IMR-90 (cell line): ENCODE data around the gene ACY1. TPM values are rescaled to one million over a fixed set of nuclear protein-coding genes. Genes with fewer than 3 reads are reported as not detected.
A peak's percentile ranks its signal among the peaks of the same experiment; 100 is the strongest.

ENCODE experiments used
- ATAC-seq: fragments of 200-7000 bp; cut with Tn5 transposase; 2 replicates; pipeline ENCODE4 v1.9.1; 2020; ENCODE audit warnings: low read depth, mild to moderate bottlenecking, moderate library complexity
- BruUV-seq: library from RNA; stranded (reverse); fragments of 400-500 nt; replicated peaks from 2 replicates; lab custom pipeline; 2021; lab: Mats Ljungman, UMichigan
- CTCF ChIA-PET: fragments of 300-600 bp; formaldehyde crosslinking; extraction: SDS; loops from one replicate; lab custom pipeline; 2021; ENCODE audit warnings: antibody characterized with exemption; lab: Yijun Ruan, JAX
- POLR2A ChIA-PET: fragments of 300-600 bp; sonication (Branson Sonifier 250); formaldehyde crosslinking; loops from one replicate; lab custom pipeline; 2022; ENCODE audit warnings: antibody characterized with exemption; ENCODE audit not compliant: unreplicated experiment; lab: Charles Lee
- DNase-seq: peaks from one replicate; pipeline ENCODE4 v3.0.0; 2013
- H2AFZ ChIP-seq: replicated peaks from 2 replicates; pipeline ENCODE3; 2013; ENCODE audit warnings: low read length, mild to moderate bottlenecking; ENCODE audit not compliant: poor library complexity
- H2AK5ac ChIP-seq: 2 replicates; pipeline ENCODE4 v1.6.1; 2013; ENCODE audit warnings: low read depth, low read length, inconsistent platforms
- H2AK9ac ChIP-seq: replicated peaks from 2 replicates; pipeline ENCODE3; 2013; ENCODE audit warnings: mild to moderate bottlenecking, low read depth, low read length, moderate library complexity; ENCODE audit not compliant: poor library complexity
- H2BK120ac ChIP-seq: 2 replicates; pipeline ENCODE4 v1.6.1; 2013; ENCODE audit warnings: low read depth, low read length, inconsistent platforms
- H2BK15ac ChIP-seq: 3 replicates; pipeline ENCODE4 v1.6.1; 2013; ENCODE audit warnings: low read depth, low read length, inconsistent platforms
- H2BK20ac ChIP-seq: 2 replicates; pipeline ENCODE4 v1.6.1; 2013; ENCODE audit warnings: low read depth, mild to moderate bottlenecking, inconsistent platforms, low read length, moderate library complexity
- H2BK5ac ChIP-seq: 2 replicates; pipeline ENCODE4 v1.6.1; 2013; ENCODE audit warnings: mild to moderate bottlenecking, low read depth, low read length, inconsistent platforms; ENCODE audit not compliant: poor library complexity, severe bottlenecking
- H3K14ac ChIP-seq: replicated peaks from 2 replicates; pipeline ENCODE4 v1.6.1; 2013; ENCODE audit warnings: low read depth, low read length, inconsistent platforms
- H3K18ac ChIP-seq: 2 replicates; pipeline ENCODE4 v1.6.1; 2013; ENCODE audit warnings: low read depth, low read length, control low read depth
- H3K23ac ChIP-seq: 2 replicates; pipeline ENCODE4 v1.6.1; 2013; ENCODE audit warnings: low read depth, low read length, inconsistent platforms
- H3K27ac ChIP-seq: 2 replicates; pipeline ENCODE4 v1.5.1; 2013; ENCODE audit warnings: mild to moderate bottlenecking, control low read depth, low read length; ENCODE audit not compliant: insufficient read depth
- H3K27me3 ChIP-seq: 2 replicates; pipeline ENCODE4 v1.6.1; 2013; ENCODE audit warnings: low read length; ENCODE audit not compliant: control insufficient read depth, insufficient read depth
- H3K36me3 ChIP-seq: 2 replicates; pipeline ENCODE4 v1.6.1; 2013; ENCODE audit warnings: low read length, mixed read lengths; ENCODE audit not compliant: control insufficient read depth, insufficient read depth
- H3K4ac ChIP-seq: 2 replicates; pipeline ENCODE4 v1.6.1; 2013; ENCODE audit warnings: low read depth, low read length, inconsistent platforms
- H3K4me1 ChIP-seq: 2 replicates; pipeline ENCODE4 v1.6.1; 2013; ENCODE audit warnings: low read length, mixed read lengths; ENCODE audit not compliant: control insufficient read depth, insufficient read depth
- H3K4me2 ChIP-seq: 2 replicates; pipeline ENCODE4 v1.6.1; 2013; ENCODE audit warnings: low read depth, mild to moderate bottlenecking, control low read depth, low read length, moderate library complexity
- H3K4me3 ChIP-seq: 2 replicates; pipeline ENCODE4 v1.5.1; 2013; ENCODE audit warnings: low read depth, mild to moderate bottlenecking, control low read depth, low read length, moderate library complexity; ENCODE audit not compliant: insufficient read depth
- H3K56ac ChIP-seq: 2 replicates; pipeline ENCODE4 v1.6.1; 2013; ENCODE audit warnings: low read length, inconsistent platforms; ENCODE audit not compliant: insufficient read depth; ENCODE audit errors: extremely low read depth
- H3K79me1 ChIP-seq, 2 experiments: 2 replicates each; pipeline ENCODE4 v1.6.1; 2013; ENCODE audit warnings: low read length in 2 of 2, inconsistent platforms in 1 of 2, low read depth in 1 of 2
- H3K9ac ChIP-seq: 2 replicates; pipeline ENCODE4 v1.6.1; 2013; ENCODE audit warnings: low read depth, low read length, control low read depth
- H3K9me1 ChIP-seq: 2 replicates; pipeline ENCODE4 v1.6.1; 2013; ENCODE audit warnings: low read length, inconsistent platforms; ENCODE audit not compliant: insufficient read depth
- H3K9me3 ChIP-seq: 2 replicates; pipeline ENCODE4 v1.6.1; 2013; ENCODE audit warnings: low read length; ENCODE audit not compliant: control insufficient read depth, insufficient read depth
- H4K20me1 ChIP-seq: 2 replicates; pipeline ENCODE4 v1.6.1; 2013; ENCODE audit warnings: low read length, inconsistent platforms; ENCODE audit not compliant: insufficient read depth
- H4K5ac ChIP-seq: 2 replicates; pipeline ENCODE4 v1.6.1; 2013; ENCODE audit warnings: mild to moderate bottlenecking, low read depth, low read length, control low read depth
- H4K8ac ChIP-seq, 2 experiments: 2 replicates each; pipeline ENCODE4 v1.6.1; 2013; ENCODE audit warnings: low read depth in 2 of 2, low read length in 2 of 2, control low read depth in 1 of 2, inconsistent platforms in 1 of 2
- H4K91ac ChIP-seq: 2 replicates; pipeline ENCODE4 v1.6.1; 2013; ENCODE audit warnings: low read depth, low read length, inconsistent platforms; ENCODE audit not compliant: insufficient read depth
- CEBPB ChIP-seq: IDR thresholded peaks from 2 replicates; pipeline ENCODE4 v1.6.1; 2012; ENCODE audit warnings: low read depth, low read length, improper control_type of control experiment
- MAFK ChIP-seq: IDR thresholded peaks from 2 replicates; pipeline ENCODE4 v1.6.1; 2012; ENCODE audit warnings: low read depth, low read length, improper control_type of control experiment
- NFE2L2 ChIP-seq: fragments of 150-350 bp; IDR thresholded peaks from 2 replicates; pipeline ENCODE4 v1.6.1; 2016; ENCODE audit warnings: low read depth, mild to moderate bottlenecking, low read length
- POLR2A ChIP-seq: IDR thresholded peaks from 2 replicates; pipeline ENCODE4 v1.6.1; 2012; ENCODE audit warnings: mild to moderate bottlenecking, low read depth, low read length
- WGBS, 2 experiments: methylation state at CpG; one replicate each; pipeline versions ENCODE4 v1.1.5 to v1.1.7; 2013; ENCODE audit warnings: missing lambda C conversion rate in 2 of 2; ENCODE audit not compliant: insufficient read length in 1 of 2; ENCODE audit errors: extremely low coverage in 2 of 2; 5-methylcytosine and 5-hydroxymethylcytosine counted together
- dilution Hi-C: fragments of 300-500 bp; cut with HindIII; formaldehyde crosslinking; loops from one replicate; pipeline ENCODE4 v1.14.3; 2018; ENCODE audit warnings: low sequenced_read_pairs; ENCODE audit not compliant: unreplicated experiment
- in situ Hi-C: fragments of 300-500 bp; cut with MboI; formaldehyde crosslinking; loops from 3 replicates; pipeline ENCODE4 v1.14.3; 2019; ENCODE audit warnings: low sequenced_read_pairs, inconsistent platforms, mixed read lengths
- intact Hi-C: fragments of 100-400 bp; cut with micrococcal nuclease; formaldehyde crosslinking; loops from 2 replicates; pipeline ENCODE4 v1.10.0; 2022
- polyA plus RNA-seq, 3 experiments: library from polyadenylated mRNA; depleted of rRNA; stranded (reverse); fragments of >200 nt; gene quantifications; 2 replicates each; pipeline ENCODE4 v1.2.3, GENCODE V29; 2012; ENCODE audit warnings: low replicate concordance in 1 of 3
- total RNA-seq: library from RNA; depleted of rRNA; stranded (reverse); fragments of >200 nt; gene quantifications from 2 replicates; pipeline ENCODE4 v1.2.3, GENCODE V29; 2012

Gene ACY1
- total and polyA plus RNA-seq, 2 of the 4 experiments (the other 2 are of a cell fraction) = 22.0 to 47.1 TPM

DNA sequence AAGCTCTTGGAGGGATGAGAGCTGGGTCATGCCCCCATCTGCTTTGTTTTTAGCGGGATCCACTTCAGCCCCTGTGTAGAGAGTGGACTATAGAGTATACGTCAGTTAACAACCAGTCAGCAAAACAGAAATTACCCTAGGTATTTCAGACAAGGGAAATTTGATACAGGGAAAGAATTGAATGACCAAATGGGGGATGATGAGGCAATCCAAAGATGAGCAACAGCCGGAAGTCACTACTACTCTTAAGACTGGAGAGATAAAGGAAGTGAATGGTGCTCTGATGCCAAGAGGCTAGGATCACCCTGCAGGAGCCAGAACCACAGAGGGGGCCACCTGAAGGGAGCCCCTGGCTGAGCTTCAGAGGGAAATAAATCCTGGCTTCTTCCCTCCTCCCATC, 29.9 kb upstream of the ACY1 start:
- Histone ChIP-seq H2BK5ac (no peak overlapping the region), H3K56ac (no peak overlapping the region), H2AFZ (peak overlapping the region; percentile 59), H3K4ac (0 out of 2 replicates have a peak overlapping the region, but pooled peaks have one; percentile 30), H4K91ac (no peak overlapping the region), H3K4me3 (no peak overlapping the region), H3K4me2 (no peak overlapping the region), H3K9me3 (no peaks in the 10 kb centered on the region), H4K20me1 (peaks cover 3% of the 10 kb centered on the region; the same call in 1 of the 2 replicates), H2BK20ac (0 out of 2 replicates have a peak overlapping the region, but pooled peaks have one; percentile 43), H4K5ac (peak overlapping the region; percentile 69), H3K9me1 (peaks cover 6% of the 10 kb centered on the region; the same call in 1 of the 2 replicates), H2BK15ac (no peak overlapping the region), H3K27ac (peak overlapping the region; percentile 41; the same call in 1 of the 2 replicates), H4K8ac (peak overlapping the region; percentile 36 to 41; a peak in 3 of 4 replicates), H2AK9ac (no peak overlapping the region), H3K18ac (no peak overlapping the region), H3K4me1 (peaks cover 9% of the 10 kb centered on the region), H3K9ac (no peak overlapping the region), H3K79me1 (no peaks in the 10 kb centered on the region), H3K36me3 (peaks cover 12% of the 10 kb centered on the region; the same call in 1 of the 2 replicates), H3K27me3 (no peaks in the 10 kb centered on the region), H2BK120ac (no peak overlapping the region), H3K14ac (no peak overlapping the region), H3K23ac (no peak overlapping the region), H2AK5ac (no peak overlapping the region)
- TF ChIP-seq NFE2L2 = peak; percentile 29; the same call in 1 of the 2 replicates
- TF ChIP-seq MAFK = peak; percentile 91
- TF ChIP-seq CEBPB = peak; percentile 98
- TF ChIP-seq POLR2A = no peak
- no TSS peak for BruUV-seq
- dilution Hi-C loops = no loop called here
- peak; percentile 91 for DNase-seq
- no CpG with 5 or more reads among the region's 3 CpGs for WGBS, 2 experiments
- in situ Hi-C loops = loop anchor here (25.0 kb wide), 1 partner anchor 1616 kb away; the partner anchor contains the start of genes RASSF1, TUSC2 and ZMYND10
- peak; percentile 77 for ATAC-seq
- intact Hi-C loops = no loop called here
- ChIA-PET CTCF (interaction anchor here (0.6 to 0.9 kb wide), 2 partner anchors 12 to 20 kb away, joined by 4 to 6 read pairs; partner anchors contain the start of genes ABHD14B and RRP9), POLR2A (interaction anchor here (0.6 to 1.0 kb wide), 2 partner anchors 12 to 14 kb away, joined by 3 to 10 read pairs; partner anchors contain the start of gene RRP9)
